ENCODE measurements around the gene MAMDC2. TPM values are rescaled to one million over a fixed set of nuclear protein-coding genes. Genes with fewer than 3 reads are reported as not detected.

The MAMDC2 gene
- total RNA-seq, 1 experiment from 2014 or later: not detected

DNA sequence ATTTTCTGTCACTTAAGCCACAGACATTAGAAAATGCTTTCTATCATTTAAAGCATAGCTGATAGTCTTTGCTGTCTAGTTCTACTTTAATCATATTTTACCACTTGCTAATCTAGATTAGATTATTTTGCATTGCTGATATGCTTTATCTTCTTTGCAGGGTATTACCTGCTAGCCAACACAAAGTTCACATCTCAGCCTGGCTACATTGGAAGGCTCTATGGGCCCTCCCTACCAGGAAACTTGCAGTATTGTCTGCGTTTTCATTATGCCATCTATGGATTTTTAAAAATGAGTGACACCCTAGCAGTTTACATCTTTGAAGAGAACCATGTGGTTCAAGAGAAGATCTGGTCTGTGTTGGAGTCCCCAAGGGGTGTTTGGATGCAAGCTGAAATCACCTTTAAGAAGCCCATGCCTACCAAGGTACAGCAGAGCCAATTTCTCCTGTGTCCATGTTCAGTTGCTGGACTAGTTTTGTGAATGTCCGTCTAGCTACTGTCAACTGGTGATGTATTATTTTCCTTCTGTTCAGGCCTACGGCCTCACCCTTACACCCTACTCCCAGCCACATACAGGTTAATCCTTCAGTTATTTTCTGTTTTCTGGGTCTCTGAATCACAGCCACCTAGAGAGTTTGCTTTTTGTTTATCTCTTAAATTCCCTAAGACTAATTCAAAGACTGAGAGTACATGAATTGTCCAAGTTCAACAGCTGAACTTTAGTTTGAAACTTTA, 99.9 kb downstream of the MAMDC2 start:
- BruUV-seq (replicated peaks): no TSS peak
- H3K4me3 Mint-ChIP-seq (ENCODE audit: unreplicated experiment): no peak overlapping the region
- no peaks in the 10 kb centered on the region for H3K36me3 Mint-ChIP-seq (ENCODE audit: insufficient read depth, unreplicated experiment)
- TF ChIP-seq, protein P1, sequence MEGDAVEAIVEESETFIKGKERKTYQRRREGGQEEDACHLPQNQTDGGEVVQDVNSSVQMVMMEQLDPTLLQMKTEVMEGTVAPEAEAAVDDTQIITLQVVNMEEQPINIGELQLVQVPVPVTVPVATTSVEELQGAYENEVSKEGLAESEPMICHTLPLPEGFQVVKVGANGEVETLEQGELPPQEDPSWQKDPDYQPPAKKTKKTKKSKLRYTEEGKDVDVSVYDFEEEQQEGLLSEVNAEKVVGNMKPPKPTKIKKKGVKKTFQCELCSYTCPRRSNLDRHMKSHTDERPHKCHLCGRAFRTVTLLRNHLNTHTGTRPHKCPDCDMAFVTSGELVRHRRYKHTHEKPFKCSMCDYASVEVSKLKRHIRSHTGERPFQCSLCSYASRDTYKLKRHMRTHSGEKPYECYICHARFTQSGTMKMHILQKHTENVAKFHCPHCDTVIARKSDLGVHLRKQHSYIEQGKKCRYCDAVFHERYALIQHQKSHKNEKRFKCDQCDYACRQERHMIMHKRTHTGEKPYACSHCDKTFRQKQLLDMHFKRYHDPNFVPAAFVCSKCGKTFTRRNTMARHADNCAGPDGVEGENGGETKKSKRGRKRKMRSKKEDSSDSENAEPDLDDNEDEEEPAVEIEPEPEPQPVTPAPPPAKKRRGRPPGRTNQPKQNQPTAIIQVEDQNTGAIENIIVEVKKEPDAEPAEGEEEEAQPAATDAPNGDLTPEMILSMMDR (IDR thresholded peaks at IDR 0.05; ENCODE audit: unreplicated experiment): no peak
- ChIA-PET CTCF (interaction anchor here (1.1 to 1.3 kb wide), 2 partner anchors 23 to 30 kb away, joined by 3 read pairs; no protein-coding TSS in a partner anchor), POLR2A (interaction anchor here (0.7 kb wide), 1 partner anchor 8 kb away, joined by 3 read pairs; no protein-coding TSS in a partner anchor)
- peaks cover 12% of the 10 kb centered on the region for H3K4me1 Mint-ChIP-seq (ENCODE audit: insufficient read depth, unreplicated experiment)
- DNase-seq (ENCODE audit: unreplicated experiment): no peak
- no peaks in the 10 kb centered on the region for H3K9me3 Mint-ChIP-seq (ENCODE audit: unreplicated experiment)
- intact Hi-C loops (cut with micrococcal nuclease): no loop called here
- H3K27ac Mint-ChIP-seq (ENCODE audit: low read depth, unreplicated experiment): no peak overlapping the region
- H3K27me3 Mint-ChIP-seq (ENCODE audit: insufficient read depth, unreplicated experiment): no peaks in the 10 kb centered on the region

DNA sequence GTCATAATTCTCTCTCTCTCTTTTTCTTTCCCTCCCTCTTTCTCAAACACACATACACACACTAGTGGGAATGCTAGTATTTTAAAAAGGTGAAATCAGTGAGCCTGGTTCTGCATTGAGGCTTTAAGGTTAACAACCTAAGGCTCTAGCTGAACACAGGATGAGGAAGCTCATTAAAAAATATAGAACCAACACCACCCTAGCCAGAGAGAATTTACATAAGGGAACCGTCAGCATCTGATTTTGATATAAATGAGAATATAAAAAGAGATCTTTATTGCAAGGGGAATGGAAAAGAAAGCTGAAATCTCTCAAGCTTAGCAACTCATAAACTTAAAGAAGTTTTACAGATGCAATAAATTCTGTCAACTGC, 100.5 kb downstream of the MAMDC2 start:
- TF ChIP-seq, protein P1 (IDR thresholded peaks at IDR 0.05; ENCODE audit: unreplicated experiment): no peak
- POLR2A ChIA-PET: interaction anchor here (0.7 kb wide), 1 partner anchor 9 kb away, joined by 3 read pairs; no protein-coding TSS in a partner anchor
- CTCF ChIA-PET: interaction anchor here (1.1 to 1.3 kb wide), 2 partner anchors 24 to 31 kb away, joined by 3 read pairs; no protein-coding TSS in a partner anchor
- no peaks in the 10 kb centered on the region for H3K9me3 Mint-ChIP-seq (ENCODE audit: unreplicated experiment)
- H3K4me1 Mint-ChIP-seq (ENCODE audit: insufficient read depth, unreplicated experiment): peaks cover 12% of the 10 kb centered on the region
- no TSS peak for BruUV-seq (replicated peaks)
- H3K27me3 Mint-ChIP-seq (ENCODE audit: insufficient read depth, unreplicated experiment): no peaks in the 10 kb centered on the region
- no peak overlapping the region for H3K27ac Mint-ChIP-seq (ENCODE audit: low read depth, unreplicated experiment)
- intact Hi-C loops (cut with micrococcal nuclease): no loop called here
- H3K36me3 Mint-ChIP-seq (ENCODE audit: insufficient read depth, unreplicated experiment): no peaks in the 10 kb centered on the region
- no peak for DNase-seq (ENCODE audit: unreplicated experiment)
- H3K4me3 Mint-ChIP-seq (ENCODE audit: unreplicated experiment): no peak overlapping the region

- intact Hi-C loops (cut with micrococcal nuclease): no loop called here
- TF ChIP-seq, protein P1 (IDR thresholded peaks at IDR 0.05; ENCODE audit: unreplicated experiment): no peak
- peaks cover 12% of the 10 kb centered on the region for H3K4me1 Mint-ChIP-seq (ENCODE audit: insufficient read depth, unreplicated experiment)
- H3K27me3 Mint-ChIP-seq (ENCODE audit: insufficient read depth, unreplicated experiment): no peaks in the 10 kb centered on the region
- DNase-seq (ENCODE audit: unreplicated experiment): no peak
- ChIA-PET CTCF (no interaction called here), POLR2A (no interaction called here)
- H3K9me3 Mint-ChIP-seq (ENCODE audit: unreplicated experiment): no peaks in the 10 kb centered on the region
- H3K4me3 Mint-ChIP-seq (ENCODE audit: unreplicated experiment): no peak overlapping the region
- no peak overlapping the region for H3K27ac Mint-ChIP-seq (ENCODE audit: low read depth, unreplicated experiment)
- no peaks in the 10 kb centered on the region for H3K36me3 Mint-ChIP-seq (ENCODE audit: insufficient read depth, unreplicated experiment)
- BruUV-seq (replicated peaks): no TSS peak
Observed at GRCh38 chr9:70145981-70146380, 102.3 kb downstream of the MAMDC2 start.

GRCh38 chr9:70147196-70147595, 103.5 kb downstream of the MAMDC2 start:
- no TSS peak for BruUV-seq (replicated peaks)
- Mint-ChIP-seq H3K36me3 (ENCODE audit: insufficient read depth, unreplicated experiment) (no peaks in the 10 kb centered on the region), H3K27me3 (ENCODE audit: insufficient read depth, unreplicated experiment) (no peaks in the 10 kb centered on the region), H3K27ac (ENCODE audit: low read depth, unreplicated experiment) (no peak overlapping the region), H3K4me3 (ENCODE audit: unreplicated experiment) (no peak overlapping the region), H3K4me1 (ENCODE audit: insufficient read depth, unreplicated experiment) (peaks cover 2% of the 10 kb centered on the region), H3K9me3 (ENCODE audit: unreplicated experiment) (no peaks in the 10 kb centered on the region)
- intact Hi-C loops (cut with micrococcal nuclease): no loop called here
- POLR2A ChIA-PET: no interaction called here
- CTCF ChIA-PET: interaction anchor here (0.6 kb wide), 1 partner anchor 102 kb away, joined by 5 read pairs; no protein-coding TSS in a partner anchor
- DNase-seq (ENCODE audit: unreplicated experiment): no peak
- TF ChIP-seq, protein P1 (IDR thresholded peaks at IDR 0.05; ENCODE audit: unreplicated experiment): no peak

Data from MCF 10A (cell line).